Right ventricle myocardium inferior (tissue), 1 donor: ENCODE results near the gene TRPM4. TPM values are rescaled to one million over a fixed set of nuclear protein-coding genes. Genes with fewer than 3 reads are reported as not detected.
A peak's percentile ranks its signal among the peaks of the same experiment; 100 is the strongest.
"Not testable (repeated sequence)": the region's sequence is repeated elsewhere in the genome, so short reads cannot be mapped to it uniquely, and the experiment has no call there.

ENCODE experiments used
- ATAC-seq: fragments of 200-7000 bp; cut with Tn5 transposase; one replicate; pipeline ENCODE4 v1.9.1; 2020; ENCODE audit warnings: mild to moderate bottlenecking, moderate library complexity
- DNase-seq: peaks from one replicate; pipeline ENCODE4 v3.0.0; 2021; ENCODE audit errors: missing footprints
- intact Hi-C: fragments of 100-400 bp; cut with DNase I; formaldehyde crosslinking; loops from one replicate; pipeline ENCODE4 v1.11.0; 2022
- total RNA-seq: library from RNA; stranded (reverse); fragmentation: NEBNext Ultra II Directional; extraction: Animal tissue kit (Norgen Biotek cat#: 25700); gene quantifications from one replicate; pipeline ENCODE4 v1.2.1, GENCODE V29; 2021
- donor health status: DM: no; HTN: yes; CAD: no; lungs with severe emphysema.

The TRPM4 gene
- total RNA-seq, 1 donor from 2014 or later = 28.5 TPM

- intact Hi-C loops = no loop called here
- no peak for ATAC-seq
- DNase-seq = no peak
These were observed 52.7 kb downstream of the TRPM4 start for GRCh38 chr19:49210108-49210900.

DNA sequence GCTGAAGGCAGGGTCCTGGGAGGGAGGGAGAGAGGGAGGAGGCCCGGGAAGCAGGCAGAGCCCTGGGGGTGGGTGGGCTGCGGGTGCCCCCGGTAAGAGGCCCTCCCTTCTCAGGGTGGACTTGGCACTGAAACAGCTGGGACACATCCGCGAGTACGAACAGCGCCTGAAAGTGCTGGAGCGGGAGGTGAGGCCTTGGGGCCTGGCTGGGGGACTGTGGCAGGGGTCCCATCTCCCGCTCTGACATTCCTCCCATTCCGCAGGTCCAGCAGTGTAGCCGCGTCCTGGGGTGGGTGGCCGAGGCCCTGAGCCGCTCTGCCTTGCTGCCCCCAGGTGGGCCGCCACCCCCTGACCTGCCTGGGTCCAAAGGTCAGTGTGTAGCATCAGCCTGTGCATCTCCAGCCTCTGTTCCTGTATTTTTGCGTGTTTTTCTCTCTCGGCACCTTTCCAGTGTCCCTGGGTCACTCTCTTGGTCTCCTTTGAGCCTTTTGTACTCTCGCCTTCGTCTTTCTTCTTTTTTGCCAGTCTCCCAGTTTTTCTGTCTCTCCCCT lies 53.4 kb downstream of the TRPM4 start:
- intact Hi-C loops = no loop called here
- ATAC-seq (peak; percentile 17), DNase-seq (no peak)

- no peak for DNase-seq
- no peak for ATAC-seq
- intact Hi-C loops = no loop called here
These were observed 54.6 kb downstream of the TRPM4 start for GRCh38 chr19:49212016-49212701.

DNA sequence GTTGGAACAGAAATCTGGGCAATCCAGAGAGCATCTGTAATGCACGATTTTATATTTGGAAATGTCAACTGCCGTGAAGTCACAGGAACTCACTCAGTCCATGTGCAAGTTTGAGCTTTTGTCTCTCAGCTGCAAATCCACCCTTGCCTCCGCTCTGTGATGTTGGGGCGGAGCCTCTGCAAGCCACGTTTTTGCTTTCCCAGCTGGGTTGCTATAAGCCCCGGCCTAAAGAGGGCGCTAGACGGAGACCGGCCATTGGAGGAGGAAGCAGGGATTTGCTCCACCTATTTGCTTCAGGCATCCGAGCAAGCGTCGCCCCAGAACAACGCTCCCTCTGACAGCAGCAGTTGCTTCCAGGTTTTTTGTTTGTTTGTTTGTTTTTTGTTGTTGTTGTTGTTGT lies 56.2 kb downstream of the TRPM4 start:
- ATAC-seq = no peak
- no peak for DNase-seq
- intact Hi-C loops = no loop called here

- intact Hi-C loops = no loop called here
- no peak for ATAC-seq
These were observed 57.1 kb downstream of the TRPM4 start for GRCh38 chr19:49214701-49215100.

GRCh38 chr19:49216071-49216470 lies 58.5 kb downstream of the TRPM4 start:
- intact Hi-C loops = no loop called here
- DNase-seq = no peak
- no peak for ATAC-seq

More at GRCh38 chr19:49214701-49215100, 57.1 kb downstream of the TRPM4 start:
- no peak for DNase-seq

- ATAC-seq (peak; percentile 87), DNase-seq (peak; percentile 71)
- intact Hi-C loops = no loop called here
These were observed 59.8 kb downstream of the TRPM4 start for GRCh38 chr19:49217382-49217781.

DNA sequence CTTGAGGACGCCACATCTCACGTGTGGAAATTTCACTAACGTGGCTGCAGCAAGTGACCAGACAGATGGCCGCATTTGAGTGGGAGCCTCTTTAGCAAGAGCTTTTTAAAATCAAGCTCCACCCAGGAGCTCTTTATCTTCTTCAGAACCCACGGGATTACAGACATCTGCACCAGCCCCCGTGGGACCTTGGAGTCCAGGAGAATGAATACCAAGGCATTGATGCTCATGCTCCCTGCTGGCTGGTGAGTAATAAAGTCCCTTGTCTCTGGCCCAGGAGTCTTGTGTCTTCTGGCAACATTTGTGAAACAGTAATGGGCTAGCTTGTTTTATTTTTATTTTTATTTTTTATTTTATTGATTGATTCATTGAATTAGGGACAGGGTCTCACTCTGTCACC lies 64.4 kb downstream of the TRPM4 start:
- DNase-seq = no peak
- intact Hi-C loops = loop anchor here (10.0 kb wide), 2 partner anchors 113 to 343 kb away; partner anchors contain the start of gene CD37
- no peak for ATAC-seq

DNA sequence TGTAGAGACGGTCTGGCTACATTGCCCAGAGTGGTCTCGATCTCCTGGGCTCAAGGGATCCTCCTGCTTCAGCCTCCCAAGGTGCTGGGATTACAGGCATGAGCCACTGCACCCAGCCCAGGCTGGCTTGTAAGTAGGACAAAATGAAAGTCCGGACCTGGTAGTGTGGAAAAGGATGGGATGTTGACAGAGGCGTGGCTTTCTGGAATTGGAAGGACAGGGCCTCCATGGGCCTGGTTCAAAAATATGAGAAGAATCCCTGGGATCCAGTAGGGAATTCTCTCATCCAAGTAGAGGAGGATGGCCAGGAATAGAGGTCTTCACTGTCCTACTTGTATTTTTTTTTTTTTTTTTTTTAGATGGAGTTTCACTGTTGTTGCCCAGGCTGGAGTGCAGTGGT lies 64.9 kb downstream of the TRPM4 start:
- intact Hi-C loops = loop anchor here (10.0 kb wide), 2 partner anchors 112 to 342 kb away; partner anchors contain the start of gene CD37
- no peak for DNase-seq
- ATAC-seq = no peak

DNA sequence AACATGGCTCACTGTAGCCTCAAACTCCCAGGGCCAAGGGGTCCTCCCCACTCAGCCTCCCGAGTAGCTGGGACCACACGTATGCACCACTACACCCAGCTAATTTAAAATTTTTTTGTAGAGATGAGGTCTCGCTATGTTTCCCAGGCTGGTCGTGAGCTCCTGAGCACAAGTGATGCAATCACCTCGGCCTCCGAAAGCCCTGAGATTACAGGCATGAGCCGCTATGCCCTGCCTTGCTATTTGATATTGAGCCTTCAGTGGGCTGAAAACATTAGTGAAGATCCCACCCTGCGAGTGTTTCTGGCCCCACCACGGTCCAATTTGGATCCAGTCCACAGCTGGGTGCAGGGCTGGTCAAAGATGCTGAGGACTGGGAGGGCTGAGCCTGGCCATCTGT lies 65.9 kb downstream of the TRPM4 start:
- DNase-seq = no peak
- no peak for ATAC-seq
- intact Hi-C loops = loop anchor here (10.0 kb wide), 2 partner anchors 111 to 341 kb away; partner anchors contain the start of gene CD37

GRCh38 chr19:49224441-49224840 lies 66.8 kb downstream of the TRPM4 start:
- intact Hi-C loops = loop anchor here (10.0 kb wide), 2 partner anchors 110 to 340 kb away; partner anchors contain the start of gene CD37
- ATAC-seq, DNase-seq: not testable (repeated sequence)

DNA sequence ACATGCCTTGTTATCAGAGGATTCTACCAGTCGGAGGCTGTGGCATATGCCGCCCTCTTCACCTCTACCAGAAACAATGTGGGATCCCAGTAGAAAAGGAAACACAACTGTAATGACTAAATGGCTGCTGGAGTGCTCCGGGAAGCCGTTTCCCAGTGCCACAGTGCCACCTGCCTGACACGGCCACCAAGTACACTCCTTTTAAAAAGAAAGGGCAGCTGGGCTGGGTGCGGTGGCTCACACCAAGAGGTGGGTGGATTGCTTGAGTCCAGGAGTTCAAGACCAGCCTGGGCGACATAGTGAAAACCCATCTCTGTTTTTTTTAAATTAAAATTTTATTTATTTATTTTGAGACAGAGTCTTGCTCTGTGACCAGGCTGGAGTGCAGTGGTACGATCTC lies 67.3 kb downstream of the TRPM4 start:
- peak; percentile 80 for ATAC-seq
- peak; percentile 56 for DNase-seq
- intact Hi-C loops = loop anchor here (10.0 kb wide), 2 partner anchors 110 to 340 kb away; partner anchors contain the start of gene CD37

GRCh38 chr19:49229416-49229815 lies 71.8 kb downstream of the TRPM4 start:
- intact Hi-C loops = loop anchor here (10.0 kb wide), 2 partner anchors 105 to 335 kb away; partner anchors contain the start of gene CD37

DNA sequence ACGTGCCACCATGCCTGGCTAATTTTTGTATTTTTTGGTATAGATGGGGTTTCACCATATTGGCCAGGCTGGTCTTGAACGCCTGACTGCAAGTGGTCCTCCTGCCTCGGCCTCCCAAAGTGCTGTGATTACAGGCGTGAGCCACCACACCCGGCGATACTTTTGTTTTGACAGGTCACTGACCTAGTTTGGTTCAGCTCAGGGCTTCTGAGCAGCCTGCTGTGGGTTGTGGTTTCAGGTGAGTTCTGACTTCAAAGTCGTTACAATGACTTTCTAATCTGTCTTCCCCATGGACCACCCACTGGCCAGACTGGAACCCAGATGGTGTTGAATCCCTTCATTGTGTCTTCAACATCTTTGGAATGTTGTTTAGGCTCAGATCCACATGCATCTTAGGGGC lies 73.8 kb downstream of the TRPM4 start:
- intact Hi-C loops = no loop called here
- ATAC-seq (no peak), DNase-seq (no peak)

More at GRCh38 chr19:49229416-49229815, 71.8 kb downstream of the TRPM4 start:
- ATAC-seq = no peak
- DNase-seq = no peak

DNA sequence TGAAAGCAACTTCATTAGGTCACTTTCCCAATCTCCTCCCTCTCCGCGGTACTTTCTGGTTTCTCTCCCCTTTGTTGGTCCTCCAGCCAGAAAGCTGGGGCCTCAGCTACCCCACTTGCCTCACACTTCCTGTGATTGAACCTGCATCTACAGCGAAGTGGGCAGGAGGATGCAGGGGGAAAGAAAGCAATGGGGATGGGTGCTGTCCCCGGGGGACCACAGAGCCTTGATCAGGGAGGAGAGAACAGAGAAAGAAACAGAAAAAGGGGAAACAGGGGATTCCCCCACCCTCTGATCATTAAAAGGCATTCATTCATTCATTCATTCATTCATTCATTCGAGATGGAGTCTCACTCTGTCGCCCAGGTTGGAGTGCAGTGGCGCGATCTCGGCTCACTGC lies 74.2 kb downstream of the TRPM4 start:
- ATAC-seq = no peak
- no peak for DNase-seq
- intact Hi-C loops = no loop called here

DNA sequence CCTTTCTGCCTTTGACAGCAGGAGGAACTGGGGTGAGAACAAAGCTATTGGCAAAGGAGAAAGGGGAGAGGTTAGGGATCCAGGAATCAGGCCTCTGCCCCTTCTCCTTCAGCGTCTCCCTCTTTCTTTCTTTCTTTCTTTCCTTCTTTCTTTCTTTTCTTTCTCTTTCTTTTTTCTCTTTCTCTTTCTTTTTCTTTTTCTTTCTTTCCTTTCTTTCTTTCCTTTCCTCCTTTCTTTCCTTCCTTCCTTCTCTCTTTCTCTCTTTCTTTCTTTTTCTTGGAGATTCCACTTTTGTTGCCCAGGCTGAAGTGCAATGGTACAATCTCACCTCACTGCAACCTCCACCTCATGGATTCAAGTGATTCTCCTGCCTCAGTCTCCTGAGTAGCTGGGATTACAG lies 75.6 kb downstream of the TRPM4 start:
- ATAC-seq (no peak), DNase-seq (no peak)
- intact Hi-C loops = no loop called here

DNA sequence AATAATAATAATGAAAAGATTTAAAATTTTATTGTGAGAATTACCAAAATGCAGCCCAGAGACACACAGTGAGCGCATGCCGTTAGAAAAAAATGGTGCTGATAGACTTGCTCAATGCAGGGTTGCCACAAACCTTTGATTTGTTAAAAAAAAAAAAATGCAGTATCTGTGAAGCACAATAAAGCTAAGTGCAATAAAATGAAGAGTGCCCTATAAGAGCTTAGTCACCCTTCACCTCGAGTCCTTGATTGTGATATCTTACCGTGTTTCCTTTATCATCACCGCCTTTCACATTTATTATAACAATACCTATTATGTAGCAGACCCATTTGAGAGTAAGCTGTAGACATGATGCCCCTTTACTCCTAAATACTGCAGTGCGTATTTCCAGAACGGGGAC lies 84.2 kb downstream of the TRPM4 start:
- ATAC-seq (no peak), DNase-seq (no peak)
- intact Hi-C loops = no loop called here

DNA sequence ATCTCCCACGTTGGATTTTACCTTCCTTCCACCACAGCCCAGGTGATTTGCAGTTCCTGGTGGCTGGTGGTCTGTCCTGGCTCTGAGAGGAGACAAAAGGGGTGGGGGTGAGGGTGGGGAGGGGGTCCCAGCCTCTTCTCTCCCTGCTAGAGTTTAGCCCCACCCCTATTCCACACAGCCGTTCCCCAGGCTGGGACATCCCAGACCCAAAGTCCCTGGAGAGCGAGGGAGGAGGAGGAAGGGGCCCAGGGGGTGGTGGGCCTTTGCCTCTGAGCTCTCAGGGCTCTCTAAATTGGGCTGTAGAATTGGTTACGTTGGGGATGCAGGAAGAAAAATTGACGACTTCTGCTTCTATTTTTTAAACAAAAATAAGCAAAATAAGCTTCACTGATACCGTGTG lies 85.5 kb downstream of the TRPM4 start:
- DNase-seq (no peak), ATAC-seq (no peak)
- intact Hi-C loops = no loop called here

GRCh38 chr19:49243726-49244125 lies 86.1 kb downstream of the TRPM4 start:
- ATAC-seq = no peak

DNA sequence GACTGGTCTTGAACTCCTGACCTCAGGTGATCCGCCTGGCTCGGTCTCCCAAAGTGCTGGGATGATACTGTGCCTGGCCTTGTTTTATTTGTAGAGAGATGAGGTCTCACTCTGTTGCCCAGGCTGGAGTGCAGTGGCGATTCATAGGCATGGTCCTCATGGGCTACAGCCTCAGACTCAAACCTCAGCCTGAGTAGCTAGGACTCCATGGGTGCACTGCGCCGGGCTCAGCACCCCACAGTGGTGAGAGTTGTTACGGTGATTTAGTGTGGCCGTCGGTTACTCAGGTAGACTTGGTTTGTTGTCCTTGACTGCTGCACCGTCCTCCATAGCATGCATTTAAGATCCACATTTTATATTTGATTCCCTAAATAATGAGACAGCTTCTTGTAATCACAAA lies 86.7 kb downstream of the TRPM4 start:
- ATAC-seq = no peak
- no peak for DNase-seq
- intact Hi-C loops = no loop called here

More at GRCh38 chr19:49243726-49244125, 86.1 kb downstream of the TRPM4 start:
- DNase-seq = no peak
- intact Hi-C loops = no loop called here
